HL-60 (cell line): ENCODE results near the gene BHLHE23.

Experiments
- DNase-seq, 2 experiments: peaks; one replicate each; pipeline ENCODE4 v3.0.0-alpha.2; 2010 to 2020; ENCODE audit warnings: low read depth in 1 of 2, low spot score in 1 of 2
- H3K27ac ChIP-seq: fragments of 250-450 bp; sonication (Bioruptor Pico); replicated peaks from 2 replicates; pipeline ENCODE4 v1.5.1; 2020; ENCODE audit warnings: mild to moderate bottlenecking, moderate library complexity
- H3K27me3 ChIP-seq: fragments of 250-450 bp; sonication (Bioruptor Pico); 2 replicates; pipeline ENCODE4 v1.5.1; 2021; ENCODE audit warnings: mild to moderate bottlenecking, moderate library complexity; ENCODE audit not compliant: insufficient read depth, poor library complexity, severe bottlenecking
- H3K4me3 ChIP-seq: replicated peaks from 2 replicates; pipeline ENCODE4 v1.5.1; 2011; ENCODE audit warnings: mild to moderate bottlenecking, control low read depth, low read length; ENCODE audit not compliant: insufficient read depth
- GABPA ChIP-seq: IDR thresholded peaks from 2 replicates; pipeline ENCODE4 v1.6.1; 2012; ENCODE audit warnings: low read depth
- POLR2AphosphoS5 ChIP-seq: IDR thresholded peaks from 2 replicates; pipeline ENCODE4 v1.6.1; 2012; ENCODE audit warnings: low read depth
- SPI1 ChIP-seq: IDR thresholded peaks from 2 replicates; pipeline ENCODE4 v1.6.1; 2012; ENCODE audit warnings: low read depth, mild to moderate bottlenecking, borderline replicate concordance
- TF ChIP-seq, protein P1 (sequence below): IDR thresholded peaks from 2 replicates; pipeline ENCODE4 v1.6.1; 2012; ENCODE audit warnings: low read depth; ENCODE audit not compliant: insufficient replicate concordance
- TF ChIP-seq, protein P2 (sequence below): IDR thresholded peaks from one replicate; pipeline ENCODE4 v1.5.1; 2011; ENCODE audit warnings: low read length, control low read depth, inconsistent platforms; ENCODE audit not compliant: insufficient read depth

Gene BHLHE23

DNA sequence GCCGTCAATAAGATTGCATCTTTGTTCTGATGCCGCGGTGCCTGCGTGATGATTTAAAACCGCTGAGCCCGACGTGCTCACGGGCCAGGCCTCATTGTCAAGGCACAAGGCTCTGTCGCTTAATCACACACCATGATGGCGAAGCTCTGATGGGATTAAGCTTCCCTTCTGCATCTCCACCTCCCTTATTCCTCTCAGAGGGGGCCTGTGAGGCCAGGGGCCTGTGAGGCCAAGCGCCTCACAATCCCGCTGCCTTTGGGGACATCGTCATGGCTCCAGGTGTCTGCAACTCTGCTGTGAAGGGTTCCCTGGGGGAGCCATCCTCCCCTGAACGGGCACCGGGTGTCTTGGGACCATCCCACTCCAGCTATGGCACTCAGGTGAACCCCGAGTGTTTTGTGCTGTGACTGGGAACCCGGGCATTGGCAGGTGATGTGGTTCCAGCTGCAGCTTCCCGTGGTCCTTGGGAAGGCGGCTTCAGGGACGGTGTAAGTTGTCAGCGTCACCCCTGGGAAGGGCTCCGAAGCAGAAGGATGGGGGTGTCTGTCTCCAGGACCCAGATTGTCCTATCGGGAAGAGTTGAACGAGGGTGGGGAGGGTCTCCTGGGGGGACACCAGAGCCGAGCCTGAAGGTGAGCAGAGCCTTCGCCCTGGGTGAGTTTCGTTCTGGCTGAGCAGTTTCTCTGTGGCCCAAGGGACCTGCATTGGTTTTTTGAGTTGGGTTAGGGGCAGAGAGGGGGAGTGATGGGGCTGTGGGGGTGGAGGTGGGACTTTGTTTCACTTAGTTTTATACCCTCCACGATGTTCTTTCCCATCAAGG lies 18.0 kb upstream of the BHLHE23 start:
- H3K4me3 ChIP-seq: no peak overlapping the region
- TF ChIP-seq, protein P1, sequence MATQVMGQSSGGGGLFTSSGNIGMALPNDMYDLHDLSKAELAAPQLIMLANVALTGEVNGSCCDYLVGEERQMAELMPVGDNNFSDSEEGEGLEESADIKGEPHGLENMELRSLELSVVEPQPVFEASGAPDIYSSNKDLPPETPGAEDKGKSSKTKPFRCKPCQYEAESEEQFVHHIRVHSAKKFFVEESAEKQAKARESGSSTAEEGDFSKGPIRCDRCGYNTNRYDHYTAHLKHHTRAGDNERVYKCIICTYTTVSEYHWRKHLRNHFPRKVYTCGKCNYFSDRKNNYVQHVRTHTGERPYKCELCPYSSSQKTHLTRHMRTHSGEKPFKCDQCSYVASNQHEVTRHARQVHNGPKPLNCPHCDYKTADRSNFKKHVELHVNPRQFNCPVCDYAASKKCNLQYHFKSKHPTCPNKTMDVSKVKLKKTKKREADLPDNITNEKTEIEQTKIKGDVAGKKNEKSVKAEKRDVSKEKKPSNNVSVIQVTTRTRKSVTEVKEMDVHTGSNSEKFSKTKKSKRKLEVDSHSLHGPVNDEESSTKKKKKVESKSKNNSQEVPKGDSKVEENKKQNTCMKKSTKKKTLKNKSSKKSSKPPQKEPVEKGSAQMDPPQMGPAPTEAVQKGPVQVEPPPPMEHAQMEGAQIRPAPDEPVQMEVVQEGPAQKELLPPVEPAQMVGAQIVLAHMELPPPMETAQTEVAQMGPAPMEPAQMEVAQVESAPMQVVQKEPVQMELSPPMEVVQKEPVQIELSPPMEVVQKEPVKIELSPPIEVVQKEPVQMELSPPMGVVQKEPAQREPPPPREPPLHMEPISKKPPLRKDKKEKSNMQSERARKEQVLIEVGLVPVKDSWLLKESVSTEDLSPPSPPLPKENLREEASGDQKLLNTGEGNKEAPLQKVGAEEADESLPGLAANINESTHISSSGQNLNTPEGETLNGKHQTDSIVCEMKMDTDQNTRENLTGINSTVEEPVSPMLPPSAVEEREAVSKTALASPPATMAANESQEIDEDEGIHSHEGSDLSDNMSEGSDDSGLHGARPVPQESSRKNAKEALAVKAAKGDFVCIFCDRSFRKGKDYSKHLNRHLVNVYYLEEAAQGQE: no peak
- TF ChIP-seq, protein P2, sequence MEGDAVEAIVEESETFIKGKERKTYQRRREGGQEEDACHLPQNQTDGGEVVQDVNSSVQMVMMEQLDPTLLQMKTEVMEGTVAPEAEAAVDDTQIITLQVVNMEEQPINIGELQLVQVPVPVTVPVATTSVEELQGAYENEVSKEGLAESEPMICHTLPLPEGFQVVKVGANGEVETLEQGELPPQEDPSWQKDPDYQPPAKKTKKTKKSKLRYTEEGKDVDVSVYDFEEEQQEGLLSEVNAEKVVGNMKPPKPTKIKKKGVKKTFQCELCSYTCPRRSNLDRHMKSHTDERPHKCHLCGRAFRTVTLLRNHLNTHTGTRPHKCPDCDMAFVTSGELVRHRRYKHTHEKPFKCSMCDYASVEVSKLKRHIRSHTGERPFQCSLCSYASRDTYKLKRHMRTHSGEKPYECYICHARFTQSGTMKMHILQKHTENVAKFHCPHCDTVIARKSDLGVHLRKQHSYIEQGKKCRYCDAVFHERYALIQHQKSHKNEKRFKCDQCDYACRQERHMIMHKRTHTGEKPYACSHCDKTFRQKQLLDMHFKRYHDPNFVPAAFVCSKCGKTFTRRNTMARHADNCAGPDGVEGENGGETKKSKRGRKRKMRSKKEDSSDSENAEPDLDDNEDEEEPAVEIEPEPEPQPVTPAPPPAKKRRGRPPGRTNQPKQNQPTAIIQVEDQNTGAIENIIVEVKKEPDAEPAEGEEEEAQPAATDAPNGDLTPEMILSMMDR: no peak
- TF ChIP-seq POLR2AphosphoS5 (no peak), SPI1 (no peak), GABPA (no peak)
- no peak overlapping the region for H3K27ac ChIP-seq
- peaks cover 45% of the 10 kb centered on the region for H3K27me3 ChIP-seq
- DNase-seq: no peak

DNA sequence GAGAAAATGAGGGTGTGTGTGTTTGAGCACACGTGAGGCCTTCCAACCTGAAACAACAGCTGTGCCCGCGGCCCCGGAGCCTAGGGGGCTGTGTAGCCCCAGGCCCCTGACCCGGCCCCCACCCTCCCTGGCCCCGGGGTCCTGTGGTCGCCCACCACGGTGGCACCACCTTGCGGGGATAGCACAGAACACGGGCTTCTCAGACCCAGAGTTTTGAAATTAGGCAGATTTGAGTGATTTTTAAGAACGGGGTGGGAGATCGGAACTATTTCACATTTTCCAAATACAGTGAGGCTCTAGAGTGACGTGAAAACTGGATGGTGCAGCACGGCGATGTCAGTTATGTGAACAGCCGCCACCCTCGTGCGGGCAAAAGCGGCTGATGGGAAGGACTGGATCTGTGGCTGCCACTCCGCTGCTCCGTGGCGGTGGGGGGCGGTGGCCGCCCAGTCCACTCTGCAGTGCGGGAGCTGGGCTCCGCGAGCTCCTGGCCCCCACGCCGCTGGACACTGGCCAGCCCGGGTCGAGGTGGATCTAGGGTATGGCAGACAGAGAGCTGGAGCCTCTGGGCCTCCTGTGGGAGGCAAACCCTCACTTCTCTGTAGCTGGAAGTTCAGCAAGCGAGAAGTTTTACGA lies 17.3 kb upstream of the BHLHE23 start:
- H3K27me3 ChIP-seq: peaks cover 45% of the 10 kb centered on the region
- H3K4me3 ChIP-seq: no peak overlapping the region
- no peak for DNase-seq
- TF ChIP-seq, protein P1: no peak
- TF ChIP-seq POLR2AphosphoS5 (no peak), GABPA (no peak), SPI1 (no peak)
- TF ChIP-seq, protein P2: no peak
- H3K27ac ChIP-seq: no peak overlapping the region

DNA sequence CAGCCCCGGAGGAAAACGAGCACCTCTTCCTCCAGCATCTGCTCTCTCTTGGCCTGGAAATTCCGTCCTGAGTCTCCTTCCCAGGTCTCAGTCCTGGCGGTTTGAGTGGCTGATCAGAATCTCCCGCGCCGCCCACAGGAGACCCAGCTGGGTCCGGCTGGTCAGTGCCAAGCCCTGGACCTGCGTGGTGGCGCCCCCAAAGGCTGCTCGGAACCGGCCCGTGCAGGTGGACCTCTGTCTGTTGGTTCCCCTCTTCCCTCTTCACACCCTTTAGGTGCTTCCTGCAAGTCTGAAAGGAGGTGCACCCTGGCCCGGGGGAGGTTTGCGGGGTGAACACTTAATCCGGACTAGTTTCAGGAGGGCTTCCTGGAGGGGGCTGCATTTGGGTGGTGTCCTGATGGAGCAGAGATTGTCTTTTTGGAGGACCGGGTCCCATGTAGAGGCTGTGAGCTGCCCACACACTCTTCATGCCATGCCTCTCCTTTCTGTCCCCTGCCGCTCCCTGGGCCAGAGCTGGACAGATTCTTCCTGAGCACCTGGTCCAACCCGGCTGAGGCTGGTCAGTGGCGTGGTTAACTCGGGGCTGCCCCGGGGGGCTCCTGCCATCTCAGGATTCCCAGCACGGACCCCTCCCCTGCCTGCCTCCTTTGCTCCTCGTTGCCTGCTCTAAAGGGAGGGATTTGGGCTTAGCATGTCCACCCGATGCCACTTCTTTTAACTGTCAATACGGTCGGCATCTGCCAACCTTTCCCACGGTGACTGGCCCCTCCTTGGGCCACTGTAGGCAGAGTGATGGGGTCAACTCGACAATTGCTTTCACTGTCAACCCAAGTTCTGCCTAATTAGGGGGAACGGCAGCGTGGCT lies 16.5 kb upstream of the BHLHE23 start:
- no peak overlapping the region for H3K4me3 ChIP-seq
- no peak overlapping the region for H3K27ac ChIP-seq
- TF ChIP-seq, protein P1: no peak
- TF ChIP-seq POLR2AphosphoS5 (no peak), GABPA (no peak), SPI1 (no peak)
- TF ChIP-seq, protein P2: no peak
- no peak for DNase-seq
- H3K27me3 ChIP-seq: peaks cover 45% of the 10 kb centered on the region
